Gastroesophageal sphincter (tissue), 4 donors: ENCODE data around the gene STIMATE. TPM values are rescaled to one million over a fixed set of nuclear protein-coding genes. Genes with fewer than 3 reads are reported as not detected.

Experiments used
- ATAC-seq: fragments of 150-250 bp; one replicate; pipeline ENCODE4 v1.9.1; 2016; ENCODE audit warnings: mild to moderate bottlenecking, moderate library complexity
- H3K27ac ChIP-seq, 4 donors: fragments of 200-600 bp; sonication (generic) in 3 of 4; 1 replicate in 3 of 4; 2 replicates in 1 of 4; pipeline ENCODE4 v1.5.1; 2016 to 2019
- H3K27me3 ChIP-seq: fragments of 200-600 bp; sonication (generic); one replicate; pipeline ENCODE4 v1.5.1; 2019
- H3K36me3 ChIP-seq, 2 donors: fragments of 200-600 bp; sonication (generic); one replicate each; pipeline ENCODE4 v1.5.1; 2019; ENCODE audit warnings: control low read depth in 1 of 2
- H3K4me1 ChIP-seq, 3 donors: fragments of 200-600 bp; sonication (generic); 1 replicate in 2 of 3; 2 replicates in 1 of 3; pipeline ENCODE4 v1.5.1; 2016 to 2019; ENCODE audit warnings: control low read depth in 2 of 3
- H3K4me3 ChIP-seq, 2 donors: fragments of 200-600 bp; sonication (generic); one replicate each; pipeline ENCODE4 v1.5.1; 2019; ENCODE audit warnings: mild to moderate bottlenecking in 1 of 2, moderate library complexity in 1 of 2
- H3K9me3 ChIP-seq, 3 donors: fragments of 200-600 bp; sonication (generic); one replicate each; pipeline ENCODE4 v1.5.1; 2017 to 2019; ENCODE audit warnings: control low read depth in 2 of 3
- CTCF ChIP-seq, 4 experiments: fragments of 200-600 bp in 2 of 4; fragments of 450-650 bp in 2 of 4; sonication (generic) in 1 of 4; IDR thresholded peaks; one replicate each; pipeline ENCODE4 v1.5.1; 2017 to 2019; ENCODE audit warnings: antibody characterized with exemption in 4 of 4, mild to moderate bottlenecking in 2 of 4, moderate library complexity in 2 of 4
- EP300 ChIP-seq: sonication (generic); formaldehyde crosslinking; IDR thresholded peaks from one replicate; pipeline ENCODE4 v1.6.1; 2017; ENCODE audit warnings: antibody characterized with exemption, mild to moderate bottlenecking
- POLR2A ChIP-seq, 2 donors: fragments of 450-650 bp; IDR thresholded peaks; one replicate each; pipeline ENCODE4 v1.6.1; 2017; ENCODE audit warnings: antibody characterized with exemption in 2 of 2, mild to moderate bottlenecking in 2 of 2, moderate library complexity in 1 of 2
- POLR2AphosphoS5 ChIP-seq: sonication (generic); formaldehyde crosslinking; IDR thresholded peaks from one replicate; pipeline ENCODE4 v1.6.1; 2017; ENCODE audit warnings: antibody characterized with exemption
- WGBS, 2 donors: methylation state at CpG; one replicate each; pipeline ENCODE4 v1.1.5; 2018; ENCODE audit warnings: low coverage in 1 of 2; 5-methylcytosine and 5-hydroxymethylcytosine counted together
- total RNA-seq, 4 donors: library from RNA; depleted of rRNA; stranded (reverse); fragments of >200 nt; gene quantifications; one replicate each; pipeline ENCODE4 v1.1.0, GENCODE V29; 2016

The STIMATE gene
- total RNA-seq, 4 donors from 2014 or later: 14.6 to 30.2 (median 20.5) TPM

- TF ChIP-seq POLR2A (IDR thresholded peaks at IDR 0.05) (no peak), CTCF (IDR thresholded peaks at IDR 0.05) (no peak), POLR2AphosphoS5 (no peak), EP300 (no peak)
- Histone ChIP-seq H3K4me3 (no peak overlapping the region), H3K27me3 (peaks cover 12% of the 10 kb centered on the region), H3K4me1 (no peaks in the 10 kb centered on the region), H3K9me3 (no peaks in the 10 kb centered on the region), H3K36me3 (no peaks in the 10 kb centered on the region), H3K27ac (no peak overlapping the region)
- 75 to 85% methylated on average over 2 to 5 of the region's 19 CpGs for WGBS, 2 donors
- ATAC-seq: no peak
Measured at GRCh38 chr3:52805270-52806039, 91.9 kb downstream of the STIMATE start.

GRCh38 chr3:52801839-52802238 lies 95.5 kb downstream of the STIMATE start:
- peaks cover 12% of the 10 kb centered on the region for H3K27me3 ChIP-seq
- no peaks in the 10 kb centered on the region for H3K9me3 ChIP-seq
- H3K36me3 ChIP-seq: no peaks in the 10 kb centered on the region
- H3K27ac ChIP-seq: no peak overlapping the region
- no peaks in the 10 kb centered on the region for H3K4me1 ChIP-seq
- TF ChIP-seq POLR2A (IDR thresholded peaks at IDR 0.05) (no peak), POLR2AphosphoS5 (no peak)
- H3K4me3 ChIP-seq: no peak overlapping the region
- ATAC-seq: no peak
- WGBS, 2 donors: 41 to 67% methylated on average over 1 to 4 of the region's 5 CpGs

GRCh38 chr3:52800079-52800478 lies 97.3 kb downstream of the STIMATE start:
- Histone ChIP-seq H3K27me3 (peaks cover 5% of the 10 kb centered on the region), H3K36me3 (no peaks in the 10 kb centered on the region), H3K4me1 (no peaks in the 10 kb centered on the region), H3K4me3 (no peak overlapping the region), H3K9me3 (no peaks in the 10 kb centered on the region), H3K27ac (no peak overlapping the region)
- 75 to 89% methylated on average over 3 to 5 of the region's 7 CpGs for WGBS, 2 donors
- no peak for ATAC-seq
- TF ChIP-seq POLR2A (IDR thresholded peaks at IDR 0.05): no peak
- no peak for TF ChIP-seq CTCF (IDR thresholded peaks at IDR 0.05)

GRCh38 chr3:52798978-52799476 lies 98.3 kb downstream of the STIMATE start:
- Histone ChIP-seq H3K9me3 (no peaks in the 10 kb centered on the region), H3K27ac (no peak overlapping the region), H3K4me1 (no peaks in the 10 kb centered on the region), H3K36me3 (no peaks in the 10 kb centered on the region), H3K4me3 (no peak overlapping the region), H3K27me3 (peaks cover under 1% of the 10 kb centered on the region)
- WGBS, 2 donors: 25 to 60% methylated on average over 1 to 4 of the region's 14 CpGs
- no peak for ATAC-seq
- TF ChIP-seq POLR2A (IDR thresholded peaks at IDR 0.05) (no peak), POLR2AphosphoS5 (no peak), CTCF (IDR thresholded peaks at IDR 0.05) (no peak), EP300 (no peak)

GRCh38 chr3:52798376-52798977 lies 98.9 kb downstream of the STIMATE start:
- TF ChIP-seq EP300 (no peak), POLR2AphosphoS5 (no peak), POLR2A (IDR thresholded peaks at IDR 0.05) (no peak), CTCF (IDR thresholded peaks at IDR 0.05) (no peak)
- Histone ChIP-seq H3K36me3 (no peaks in the 10 kb centered on the region), H3K27ac (no peak overlapping the region), H3K4me3 (no peak overlapping the region), H3K4me1 (no peaks in the 10 kb centered on the region), H3K27me3 (no peaks in the 10 kb centered on the region), H3K9me3 (no peaks in the 10 kb centered on the region)
- 57% methylated on average over 3 of the region's 10 CpGs; no CpG with 5 or more reads in 1 of the 2 donors for WGBS, 2 donors
- no peak for ATAC-seq
